HG03575 (cell line): ENCODE data around the gene PARVB.

Experiments
- ATAC-seq: cut with Tn5 transposase; IDR thresholded peaks from one replicate; pipeline ENCODE4 v1.9.1; 2021; ENCODE audit not compliant: unreplicated experiment, insufficient number of reproducible peaks, low FRiP score; ENCODE audit errors: extremely low read depth

The PARVB gene

DNA sequence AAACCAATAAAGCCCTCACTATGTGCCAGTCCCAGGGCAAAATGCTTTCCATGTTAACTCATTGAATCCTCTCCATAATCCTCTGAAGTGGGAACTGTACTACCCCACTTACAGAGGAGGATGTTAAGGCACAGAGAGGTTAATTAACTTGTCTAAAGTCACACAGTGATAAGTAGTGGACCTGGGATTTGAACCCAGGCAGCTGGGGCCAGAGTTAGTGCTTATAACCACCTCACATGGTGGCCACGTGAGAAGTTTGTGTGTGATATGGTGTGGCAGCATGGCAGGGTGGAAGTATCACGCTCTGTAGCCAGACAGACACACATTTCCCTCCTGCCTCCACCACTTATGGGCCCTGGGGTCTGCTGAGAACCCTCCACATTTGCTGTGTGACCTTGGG is 173.2 kb downstream of the PARVB start:
- ATAC-seq, result no peak

DNA sequence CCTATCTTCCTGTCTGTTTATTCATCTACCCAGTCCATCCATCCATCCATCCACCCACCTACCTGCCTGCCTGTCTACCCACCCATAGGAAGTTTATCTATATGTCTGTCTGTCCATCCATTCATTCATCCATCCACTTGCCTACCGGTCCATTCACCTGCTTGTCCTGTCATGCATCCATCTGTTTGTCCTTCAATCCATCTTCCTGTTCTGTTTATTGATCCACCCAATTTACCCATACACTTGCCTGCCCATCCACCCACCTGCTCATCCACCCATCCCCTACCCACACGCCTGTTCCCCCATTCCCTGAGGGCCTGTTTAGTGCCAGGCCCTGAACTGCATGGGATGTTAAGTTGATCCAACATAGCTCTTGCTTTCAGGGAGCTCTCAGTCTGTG is 175.1 kb downstream of the PARVB start:
- ATAC-seq, result no peak

DNA sequence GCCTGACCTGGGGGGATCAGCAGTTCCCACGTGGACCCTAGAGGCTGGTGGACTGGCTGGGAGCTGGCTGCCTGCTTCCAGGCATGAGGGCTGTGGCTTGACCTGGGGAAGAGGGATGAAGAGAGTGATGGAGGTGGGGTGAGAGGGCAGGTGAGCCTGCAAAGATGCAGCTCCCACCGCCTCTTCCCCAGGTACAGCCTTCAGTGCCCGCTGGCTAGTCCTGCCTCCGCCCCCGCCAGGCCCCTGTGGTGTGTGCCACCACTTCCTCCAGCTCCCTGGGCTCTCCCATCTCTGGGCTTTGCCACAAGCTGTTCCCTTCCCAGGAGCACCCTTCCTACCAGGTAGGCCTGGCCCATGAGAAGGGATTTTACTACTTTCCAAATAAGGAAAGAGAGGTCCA is 175.8 kb downstream of the PARVB start:
- no peak for ATAC-seq

DNA sequence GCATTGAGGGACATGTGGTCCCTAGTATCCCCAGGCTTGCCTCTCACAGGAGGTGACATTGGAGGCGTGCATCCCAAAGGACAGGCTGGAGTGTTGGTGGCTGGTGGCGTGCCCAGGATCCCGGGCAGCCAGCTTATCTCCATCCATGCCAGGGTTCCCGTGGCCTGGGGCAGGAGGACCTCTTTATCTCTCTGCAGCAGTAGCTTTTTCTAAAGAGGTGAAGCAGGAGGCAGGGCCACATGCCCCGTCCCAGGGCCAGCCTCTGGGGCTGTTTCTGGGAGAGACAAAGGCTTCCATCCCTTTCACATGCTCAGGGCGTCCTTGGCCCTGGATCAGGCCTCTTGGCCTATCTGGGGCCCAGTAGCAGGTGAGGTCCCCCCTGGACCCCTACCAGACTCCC is 176.3 kb downstream of the PARVB start:
- ATAC-seq, result no peak

DNA sequence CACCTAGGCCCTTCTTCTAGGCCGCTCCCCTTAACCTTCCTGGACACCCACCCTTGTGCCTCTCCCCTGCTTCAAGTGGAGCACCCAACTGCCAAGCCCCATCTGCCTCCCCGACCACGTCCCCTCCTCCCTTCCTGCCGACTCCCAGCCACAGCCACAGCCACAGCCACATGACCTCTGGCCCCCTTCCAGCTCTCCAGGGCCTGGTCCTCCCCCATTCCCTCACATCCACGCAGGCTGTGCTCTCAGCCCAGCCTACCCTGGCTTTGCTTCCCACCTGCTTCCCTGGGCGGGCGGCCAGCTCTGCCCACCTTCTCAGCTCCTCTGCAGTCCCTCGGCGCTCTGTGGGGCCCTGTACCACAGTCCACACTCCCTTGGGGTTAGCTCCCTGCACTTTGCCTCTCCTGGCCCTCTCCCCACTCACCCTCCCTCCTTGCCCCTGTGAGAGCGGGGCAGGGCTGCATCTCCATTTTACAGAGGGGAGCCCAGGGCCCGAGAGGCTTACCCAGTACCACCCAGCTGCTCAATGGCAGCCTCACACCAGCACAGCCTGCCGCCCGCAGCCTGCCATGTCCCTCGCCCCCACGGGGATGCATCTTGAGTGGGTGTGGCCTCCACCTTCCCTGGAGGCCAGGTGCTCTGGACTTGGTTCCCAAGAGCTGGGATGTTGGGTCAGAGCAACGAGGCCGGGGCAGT is 176.9 kb downstream of the PARVB start:
- ATAC-seq, result no peak

DNA sequence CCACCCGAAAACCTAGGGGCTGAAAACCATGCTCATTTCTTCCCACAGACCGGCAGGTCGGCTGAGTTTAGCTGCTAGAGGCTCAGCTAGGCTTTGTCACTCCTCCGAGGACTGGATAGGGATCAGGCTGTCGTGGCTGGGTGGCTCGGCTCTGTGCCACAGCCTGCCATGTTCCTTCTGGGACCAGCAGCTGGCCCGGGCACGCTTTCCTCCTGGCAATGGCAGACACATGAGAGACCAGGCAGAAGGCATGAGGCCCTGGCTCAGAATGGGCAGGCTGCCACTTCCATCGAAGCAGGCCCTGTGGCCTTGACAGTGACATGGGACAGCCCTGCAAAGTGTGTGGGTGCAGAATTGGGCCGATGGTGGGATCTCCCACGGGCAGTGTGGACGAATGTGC is 177.6 kb downstream of the PARVB start:
- no peak for ATAC-seq

DNA sequence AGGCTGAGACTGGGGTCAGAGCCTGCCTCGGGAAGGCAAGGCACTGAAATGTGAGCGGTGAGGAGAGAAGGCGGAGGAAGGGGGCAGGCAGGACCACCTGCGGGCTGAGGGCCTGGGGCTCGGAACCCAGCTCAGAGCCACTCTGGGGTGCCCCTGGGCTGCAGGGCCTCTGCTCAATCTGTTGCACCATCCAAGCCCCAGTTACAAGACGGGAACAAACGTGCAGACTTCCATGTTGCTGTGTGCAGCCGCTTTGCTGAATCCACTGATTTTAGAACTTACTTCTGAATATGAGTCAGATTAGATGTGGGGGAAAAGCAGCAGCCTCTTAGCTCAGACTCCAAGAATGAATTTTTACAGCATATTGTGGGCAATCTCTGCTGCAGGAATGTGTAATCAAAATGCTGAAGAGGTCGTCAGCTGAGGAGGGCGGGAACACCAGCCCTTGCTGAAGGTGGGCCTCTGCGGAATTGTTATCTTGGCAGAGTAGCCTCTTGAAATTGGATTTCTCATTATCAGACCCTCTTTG is 178.2 kb downstream of the PARVB start:
- no peak for ATAC-seq

DNA sequence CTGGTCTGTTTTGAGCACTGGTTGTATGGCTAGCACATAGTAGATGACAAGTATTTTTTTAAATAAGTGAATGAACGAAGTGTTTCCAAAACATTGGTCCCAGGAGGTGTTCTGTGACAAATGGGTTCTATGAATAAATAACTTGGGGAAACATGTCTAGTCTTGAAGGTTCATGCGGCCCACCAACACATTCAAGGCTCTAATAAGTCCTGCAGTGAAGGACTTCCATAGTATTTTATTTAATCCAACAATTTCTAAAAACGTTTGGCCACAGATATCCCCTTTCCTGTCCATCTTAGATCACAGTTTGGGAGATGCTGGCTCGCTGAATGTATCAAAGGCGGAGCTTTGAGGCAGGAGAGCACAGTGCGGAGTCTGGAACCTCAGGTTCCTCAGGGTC is 179.1 kb downstream of the PARVB start:
- ATAC-seq, result no peak

DNA sequence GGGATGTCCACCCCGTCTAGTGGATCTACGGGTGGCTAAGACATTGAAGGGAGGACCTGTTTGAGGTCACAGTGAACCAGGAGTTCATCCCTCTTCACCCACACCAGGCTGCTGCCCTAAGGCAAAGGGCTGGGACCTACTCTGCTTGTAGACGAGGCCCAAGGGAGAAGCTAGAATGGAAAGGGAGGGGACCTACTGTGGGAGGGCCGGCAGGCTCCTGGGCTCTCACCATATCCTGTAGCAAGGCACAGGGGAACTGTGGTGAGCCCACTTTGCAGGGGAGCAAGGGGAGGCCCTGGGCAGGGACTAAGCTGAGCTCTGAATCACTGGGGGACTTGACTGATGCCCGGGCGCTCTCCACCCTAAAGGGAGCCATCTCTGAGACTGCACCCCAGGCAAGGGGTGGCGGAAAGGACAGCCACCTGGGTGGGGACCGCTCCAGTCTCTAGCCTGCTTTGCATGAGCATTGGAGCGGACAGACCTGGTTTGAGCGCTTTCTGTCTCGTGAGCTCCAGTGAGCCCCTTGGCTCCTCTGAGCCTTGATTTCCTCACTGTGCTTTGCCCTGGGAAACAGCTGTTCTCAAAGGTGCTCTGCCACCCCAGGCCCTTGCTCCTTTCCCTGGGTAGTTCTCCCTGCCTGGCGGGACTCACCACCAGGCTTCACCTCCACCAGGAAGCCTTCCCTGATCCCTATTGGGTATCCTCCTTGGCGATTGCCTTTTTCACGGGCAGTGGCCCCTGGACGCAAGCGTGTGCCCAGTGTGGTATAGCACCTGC is 180.8 kb downstream of the PARVB start:
- ATAC-seq, result no peak

DNA sequence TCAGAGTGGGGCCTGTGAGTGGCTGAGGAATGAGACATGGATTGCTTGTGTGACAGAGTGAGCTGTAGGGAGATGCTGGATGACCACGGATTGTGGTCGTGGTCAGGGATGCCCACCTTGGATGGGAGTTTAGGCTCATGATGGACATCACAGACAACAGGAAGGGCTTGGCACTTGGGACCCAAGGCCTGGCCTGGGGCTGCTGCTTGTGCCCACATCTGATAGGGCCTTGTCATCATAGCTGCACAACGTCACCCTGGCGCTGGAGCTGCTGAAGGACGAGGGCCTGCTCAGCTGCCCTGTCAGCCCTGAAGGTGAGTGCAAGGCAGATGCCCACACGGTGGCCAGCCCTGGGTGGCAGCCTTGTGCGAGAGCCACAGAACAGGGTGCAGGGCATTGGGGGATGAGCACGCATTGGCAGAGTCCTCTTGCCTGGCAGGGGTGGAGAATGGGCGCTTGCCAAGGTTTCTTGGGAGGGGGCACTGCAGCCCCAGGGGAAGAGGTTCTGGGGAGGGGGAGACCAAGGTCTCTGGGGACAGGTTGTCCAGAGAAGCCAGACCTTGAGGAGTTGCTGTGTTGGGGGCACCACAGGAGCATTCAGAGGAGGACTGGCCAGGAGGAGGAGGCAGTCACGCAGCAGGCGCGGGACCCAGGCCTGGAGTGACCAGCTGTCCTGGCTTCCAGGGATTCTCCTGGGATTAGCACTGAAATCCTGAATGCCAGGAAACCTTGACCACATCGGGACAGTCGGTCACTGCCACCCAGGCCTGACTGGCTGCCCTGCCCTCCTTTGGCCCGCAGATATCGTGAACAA is 181.6 kb downstream of the PARVB start:
- ATAC-seq, result no peak

DNA sequence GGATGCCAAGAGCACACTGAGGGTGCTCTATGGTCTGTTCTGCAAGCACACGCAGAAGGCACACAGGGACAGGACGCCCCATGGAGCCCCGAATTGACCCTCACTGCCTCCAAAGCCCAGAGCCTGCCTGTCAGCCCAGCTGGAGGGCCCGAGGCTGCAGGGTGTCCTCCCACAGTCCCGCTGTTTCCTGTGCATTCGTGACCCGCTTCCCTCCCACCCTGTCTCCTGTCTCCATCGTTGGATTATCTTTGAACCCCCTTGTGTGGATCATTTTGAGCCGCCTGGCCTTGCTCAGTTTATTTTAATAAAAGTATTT is 182.2 kb downstream of the PARVB start:
- ATAC-seq, result no peak

DNA sequence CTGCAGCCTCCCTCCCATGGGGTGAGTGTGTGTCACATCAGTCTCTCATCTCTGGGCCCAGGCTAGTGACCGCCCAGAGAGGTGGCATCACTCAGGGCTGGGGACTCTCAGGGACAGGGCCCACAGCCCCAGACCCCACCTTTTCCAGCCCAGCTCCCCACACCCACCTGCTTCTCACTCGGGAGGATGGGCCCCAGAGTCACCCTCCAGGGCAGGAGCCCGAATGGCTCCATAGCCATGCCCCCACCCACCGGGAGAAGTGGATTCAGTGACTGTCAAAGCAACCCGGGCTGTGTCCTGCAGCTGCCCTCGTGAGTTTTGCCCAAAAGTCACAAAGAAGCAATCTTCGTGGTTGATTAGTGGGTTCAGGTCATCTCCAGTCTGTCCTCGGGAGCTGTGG is 182.6 kb downstream of the PARVB start:
- ATAC-seq, result no peak

DNA sequence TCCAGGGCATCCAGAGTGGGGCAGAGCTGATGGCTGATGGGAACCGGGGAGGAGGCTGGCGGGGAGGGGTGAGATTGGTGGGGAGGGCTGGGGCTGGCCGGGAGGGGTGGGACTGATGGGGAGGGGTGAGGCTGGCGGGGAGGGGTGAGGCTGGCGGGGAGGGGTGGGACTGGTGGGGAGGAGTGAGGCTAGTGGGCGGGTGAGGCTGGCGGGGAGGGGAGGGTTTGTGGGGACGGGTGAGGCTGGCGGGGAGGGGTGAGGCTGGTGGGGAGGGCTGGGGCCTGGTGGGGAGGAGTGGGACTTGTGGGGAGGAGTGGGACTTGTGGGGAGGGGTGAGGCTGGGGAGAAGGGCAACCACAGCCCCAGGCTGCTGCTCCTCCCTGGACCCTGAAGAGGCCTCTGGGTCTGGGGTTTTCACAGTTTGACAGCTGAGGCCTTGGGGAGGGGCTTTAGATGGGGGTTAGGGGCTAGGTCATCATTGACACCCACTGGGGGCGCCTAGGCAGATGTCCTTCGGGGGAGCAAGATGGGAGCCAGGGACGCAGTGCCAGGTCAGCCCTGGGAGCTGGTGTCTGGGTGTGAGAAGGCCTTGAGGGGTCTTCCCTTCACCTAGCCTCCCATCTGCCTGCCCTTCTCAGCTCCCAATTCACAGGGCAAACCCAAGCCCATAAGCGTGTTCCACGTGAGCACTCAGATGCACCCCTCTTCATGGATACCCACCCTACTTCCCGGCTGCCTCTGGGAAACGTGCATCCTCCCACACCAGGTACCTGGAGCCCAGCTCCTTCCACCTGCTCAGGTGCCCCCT is 183.3 kb downstream of the PARVB start:
- ATAC-seq, result no peak

DNA sequence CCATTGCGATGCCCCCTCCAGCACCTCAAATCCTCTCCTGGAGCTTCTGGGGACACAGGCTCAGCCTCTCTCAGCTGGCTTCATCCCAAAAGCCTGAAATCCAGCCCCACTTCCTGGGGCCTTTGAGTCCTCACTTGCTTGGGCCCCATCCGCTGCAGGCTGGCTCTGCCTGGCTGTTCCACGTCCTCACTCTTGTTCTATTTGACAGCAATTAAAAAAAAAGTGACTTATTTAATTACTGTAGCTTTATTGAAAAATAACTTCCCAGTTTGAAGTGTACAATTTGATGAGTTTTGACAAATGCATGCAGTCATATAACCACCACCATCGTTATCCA is 183.8 kb downstream of the PARVB start:
- no peak for ATAC-seq

DNA sequence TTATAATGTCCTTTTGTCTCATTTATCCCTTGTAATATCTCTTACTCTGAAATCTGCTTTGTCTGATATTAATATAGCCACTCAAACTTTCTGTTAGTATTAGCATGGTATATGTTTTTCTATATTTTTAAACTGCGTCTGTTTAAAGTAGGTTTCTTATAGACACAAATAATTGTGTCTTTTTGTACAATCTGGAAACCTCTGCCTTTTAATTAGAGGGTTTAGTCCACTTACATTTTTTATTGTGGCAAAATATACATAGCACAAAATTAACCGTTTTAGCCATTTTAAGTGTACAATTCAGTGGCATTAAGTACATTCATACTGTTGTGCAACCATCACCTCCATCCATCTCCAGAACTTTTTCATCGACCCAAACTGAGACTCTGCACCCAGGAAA is 185.2 kb downstream of the PARVB start:
- no peak for ATAC-seq

DNA sequence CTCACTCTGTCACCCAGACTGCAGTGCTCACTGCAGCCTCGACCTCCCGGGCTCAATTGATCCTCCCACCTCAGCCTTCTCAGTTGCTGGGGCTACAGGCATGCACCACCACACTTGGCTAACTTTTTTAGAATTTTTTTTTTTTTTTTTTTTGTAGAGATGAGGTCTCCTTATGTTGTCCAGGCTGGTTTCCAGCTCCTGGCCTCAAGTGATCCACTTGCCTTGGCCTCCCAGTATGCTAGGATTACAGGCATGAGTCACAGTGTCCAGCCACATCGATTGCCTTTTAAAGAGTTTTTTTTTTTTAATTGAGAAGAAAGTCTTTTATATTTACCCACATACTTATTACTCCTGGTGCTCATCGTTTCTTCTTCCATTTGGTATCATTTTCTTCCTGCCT is 186.6 kb downstream of the PARVB start:
- no peak for ATAC-seq

DNA sequence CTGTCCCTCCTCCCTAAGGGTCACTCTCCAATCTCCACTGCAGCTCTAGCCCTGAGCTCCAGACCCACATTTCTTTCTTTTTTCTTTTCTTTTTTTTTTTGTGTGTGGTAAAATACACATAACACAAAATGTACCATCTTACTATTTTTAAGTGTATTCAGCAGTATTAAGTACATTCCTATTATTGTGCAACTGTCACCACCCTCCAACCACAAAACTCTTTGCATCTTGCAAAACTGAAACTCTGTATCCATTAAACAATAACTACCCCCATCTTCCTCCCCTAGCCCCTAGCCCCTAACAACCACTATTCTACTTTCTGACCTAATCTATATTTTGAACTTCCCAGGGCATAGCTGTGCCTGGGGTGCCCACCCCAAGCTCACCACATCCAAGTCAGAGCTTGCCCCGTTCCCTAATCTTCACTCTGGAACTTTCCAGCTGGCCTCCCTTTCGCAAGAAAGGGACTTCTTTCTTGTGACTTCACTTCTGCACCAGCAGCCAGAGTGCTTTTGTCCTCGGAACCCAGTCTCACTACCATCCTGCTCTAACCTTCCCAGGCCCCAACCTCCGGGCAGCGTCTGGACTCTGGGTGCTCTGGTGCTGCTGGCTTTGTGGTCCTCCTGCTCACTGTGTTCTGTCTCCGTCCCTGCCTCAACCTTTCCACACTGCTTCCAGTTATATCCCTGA is 187.3 kb downstream of the PARVB start:
- ATAC-seq, result no peak

DNA sequence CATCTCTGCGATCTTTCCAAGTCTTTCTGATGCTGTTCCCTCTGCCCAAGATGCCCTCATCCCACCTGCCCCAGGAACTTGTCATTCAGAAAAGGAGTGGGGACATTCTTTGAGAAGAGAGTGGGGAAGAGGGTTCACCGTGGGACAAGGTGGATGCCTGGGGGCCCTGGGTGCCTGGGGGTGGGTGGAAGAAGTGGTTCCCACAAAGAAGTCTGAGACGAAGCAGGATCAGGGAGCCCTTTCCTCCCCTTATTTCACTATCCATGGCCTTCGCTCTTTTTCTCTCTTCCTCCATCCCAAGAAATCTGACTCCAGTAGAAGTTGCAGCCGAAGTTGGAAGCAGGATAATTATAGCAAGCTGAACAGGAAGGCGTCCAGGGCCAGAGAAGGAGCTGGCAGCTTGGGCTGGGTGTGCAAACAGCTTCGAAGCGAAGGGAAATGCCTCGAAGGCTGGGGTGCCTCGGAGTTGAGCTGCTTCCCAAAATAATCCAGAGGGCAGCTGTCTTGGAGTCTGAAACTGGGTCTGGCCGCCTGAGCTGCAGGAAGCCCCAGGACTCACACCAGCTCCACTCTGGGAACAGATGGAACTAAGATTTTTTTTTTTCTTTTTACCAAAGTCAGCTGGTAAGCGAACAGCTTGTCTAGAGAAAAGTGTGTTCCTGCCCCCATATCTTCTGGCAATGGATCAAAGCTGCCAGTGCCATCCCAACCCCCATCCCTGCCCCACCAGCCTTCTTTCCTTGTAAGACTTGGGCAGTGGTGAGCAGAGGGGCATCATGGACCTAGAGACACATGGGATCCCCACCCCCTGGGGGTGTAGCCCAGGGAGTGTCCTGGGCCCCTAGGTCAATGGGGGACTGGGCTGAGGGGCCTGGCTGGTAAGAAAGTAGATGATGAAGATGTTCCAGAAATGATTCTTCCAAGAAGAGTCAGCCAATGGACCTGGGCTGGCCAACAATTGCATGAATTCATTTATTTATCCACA is 188.1 kb downstream of the PARVB start:
- ATAC-seq, result no peak
